SK-N-SH (cell line): ENCODE results near the gene IER2. TPM values are rescaled to one million over a fixed set of nuclear protein-coding genes. Genes with fewer than 3 reads are reported as not detected.
A peak's percentile ranks its signal among the peaks of the same experiment; 100 is the strongest.
"Not testable (repeated sequence)": the region's sequence is repeated elsewhere in the genome, so short reads cannot be mapped to it uniquely, and the experiment has no call there.

Source experiments
- CTCF ChIA-PET: fragments of 300-600, 350-600 bp; formaldehyde crosslinking; extraction: SDS; loops from one replicate; lab custom pipeline; 2021; lab: Yijun Ruan, JAX
- POLR2A ChIA-PET: fragments of 350-600 bp; sonication (Branson Sonifier 250); formaldehyde crosslinking; extraction: SDS; loops from one replicate; lab custom pipeline; 2020; ENCODE audit warnings: antibody characterized with exemption, inconsistent platforms; lab: Yijun Ruan, JAX
- DNase-seq: peaks from one replicate; pipeline ENCODE4 v3.0.0; 2012
- H2AFZ ChIP-seq: fragments of 200-600 bp; sonication (generic); 2 replicates; pipeline ENCODE4 v1.8.1; 2016; ENCODE audit warnings: antibody characterized with exemption, mild to moderate bottlenecking, low read depth
- H3F3A ChIP-seq: fragments of 200-600 bp; sonication (generic); replicated peaks from 2 replicates; pipeline ENCODE3; 2016; ENCODE audit warnings: antibody characterized with exemption, mild to moderate bottlenecking; ENCODE audit not compliant: insufficient read depth
- H3K27ac ChIP-seq, 2 experiments: fragments of 200-500 bp in 1 of 2; fragments of 200-600 bp in 1 of 2; sonication (Bioruptor generic) in 1 of 2; sonication (generic), shearing (Covaris generic) in 1 of 2; 2 replicates each; pipeline versions ENCODE4 v1.5.1 to v1.6.1; 2014 to 2016; ENCODE audit warnings: low read depth in 2 of 2, inconsistent platforms in 1 of 2, low read length in 1 of 2, mild to moderate bottlenecking in 1 of 2, mixed read lengths in 1 of 2
- H3K27me3 ChIP-seq: fragments of 200-600 bp; sonication (generic), shearing (Covaris generic); 2 replicates; pipeline ENCODE4 v1.6.1; 2016; ENCODE audit warnings: mixed run types; ENCODE audit not compliant: insufficient read depth
- H3K36me3 ChIP-seq, 2 experiments: fragments of 200-500 bp in 1 of 2; fragments of 200-600 bp in 1 of 2; sonication (Bioruptor generic) in 1 of 2; sonication (generic) in 1 of 2; replicated peaks in 1 of 2; 2 replicates each; pipeline versions ENCODE3 to v1.5.1; 2014 to 2016; ENCODE audit warnings: low read length in 1 of 2, mild to moderate bottlenecking in 1 of 2; ENCODE audit not compliant: insufficient read depth in 2 of 2, control insufficient read depth in 1 of 2
- H3K4me1 ChIP-seq, 2 experiments: fragments of 200-500 bp in 1 of 2; fragments of 200-600 bp in 1 of 2; sonication (Bioruptor generic) in 1 of 2; sonication (generic), shearing (Covaris generic) in 1 of 2; 2 replicates each; pipeline versions ENCODE4 v1.5.1 to v1.6.1; 2014 to 2016; ENCODE audit warnings: low read depth in 1 of 2, low read length in 1 of 2, mixed run types in 1 of 2; ENCODE audit not compliant: insufficient read depth in 2 of 2, control insufficient read depth in 1 of 2
- H3K4me2 ChIP-seq: fragments of 200-600 bp; sonication (generic), shearing (Covaris generic); 2 replicates; pipeline ENCODE4 v1.6.1; 2017; ENCODE audit warnings: mixed run types
- H3K4me3 ChIP-seq, 2 experiments: fragments of 200-500 bp in 1 of 2; fragments of 200-600 bp in 1 of 2; sonication (Bioruptor generic) in 1 of 2; sonication (generic), shearing (Covaris generic) in 1 of 2; 2 replicates each; pipeline versions ENCODE4 v1.5.1 to v1.8.1; 2014 to 2016; ENCODE audit warnings: low read depth in 2 of 2, inconsistent platforms in 1 of 2, low read length in 1 of 2, mild to moderate bottlenecking in 1 of 2, mixed read lengths in 1 of 2, moderate library complexity in 1 of 2
- H3K79me2 ChIP-seq: fragments of 200-600 bp; sonication (generic); 2 replicates; pipeline ENCODE4 v1.8.1; 2017; ENCODE audit warnings: mild to moderate bottlenecking; ENCODE audit not compliant: insufficient read depth
- H3K9ac ChIP-seq: fragments of 200-600 bp; sonication (generic); 2 replicates; pipeline ENCODE4 v1.6.1; 2017; ENCODE audit warnings: mixed run types
- H3K9me2 ChIP-seq: fragments of 200-600 bp; sonication (generic); 2 replicates; pipeline ENCODE4 v1.6.1; 2017; ENCODE audit warnings: mixed run types
- H3K9me3 ChIP-seq: fragments of 200-600 bp; sonication (generic); 2 replicates; pipeline ENCODE4 v1.6.1; 2017; ENCODE audit warnings: mixed run types, mild to moderate bottlenecking, moderate library complexity
- H4K20me1 ChIP-seq: fragments of 200-600 bp; sonication (generic); 2 replicates; pipeline ENCODE4 v1.6.1; 2017; ENCODE audit warnings: mild to moderate bottlenecking, mixed run types; ENCODE audit not compliant: insufficient read depth
- CHD2 ChIP-seq: fragments of 150-350 bp; IDR thresholded peaks from 2 replicates; pipeline ENCODE4 v1.6.1; 2018; ENCODE audit warnings: low read length; ENCODE audit not compliant: partially characterized antibody
- ELF1 ChIP-seq: IDR thresholded peaks from 2 replicates; pipeline ENCODE4 v1.4.0; 2012
- POLR2AphosphoS5 ChIP-seq: IDR thresholded peaks from 2 replicates; pipeline ENCODE4 v1.6.1; 2012; ENCODE audit warnings: low read depth, low read length
- RCOR1 ChIP-seq: fragments of 150-350 bp; IDR thresholded peaks from 2 replicates; pipeline ENCODE4 v1.6.1; 2017; ENCODE audit warnings: antibody characterized with exemption, low read length
- RFX5 ChIP-seq: IDR thresholded peaks from 2 replicates; pipeline ENCODE4 v1.6.1; 2012; ENCODE audit warnings: mild to moderate bottlenecking, improper control_type of control experiment, low read length
- SIN3A ChIP-seq: IDR thresholded peaks from 2 replicates; pipeline ENCODE4 v1.6.1; 2012; ENCODE audit warnings: low read depth, mild to moderate bottlenecking, low read length, moderate library complexity, borderline replicate concordance
- TCF12 ChIP-seq: IDR thresholded peaks from 2 replicates; pipeline ENCODE4 v1.4.0; 2012
- TEAD4 ChIP-seq: IDR thresholded peaks from 2 replicates; pipeline ENCODE4 v1.4.0; 2012; ENCODE audit warnings: mild to moderate bottlenecking, borderline replicate concordance; ENCODE audit not compliant: insufficient read depth
- ZBTB33 ChIP-seq: IDR thresholded peaks from 2 replicates; pipeline ENCODE4 v1.4.0; 2012; ENCODE audit warnings: low read depth, borderline replicate concordance
- WGBS: methylation state at CpG from one replicate; pipeline ENCODE4 v1.1.6; 2017; ENCODE audit warnings: low lambda C conversion rate; 5-methylcytosine and 5-hydroxymethylcytosine counted together
- polyA plus RNA-seq, 3 experiments: library from polyadenylated mRNA; depleted of rRNA; stranded (reverse); fragments of >200 nt; gene quantifications; 2 replicates each; pipeline ENCODE4 v1.2.3, GENCODE V29; 2012
- TF ChIP-seq, protein P1 (sequence below): IDR thresholded peaks from 2 replicates; pipeline ENCODE4 v1.4.0; 2012; ENCODE audit warnings: low read depth, borderline replicate concordance

IER2 gene
- polyA plus RNA-seq, 1 of the 3 experiments (the other 2 are of a cell fraction), result 115 TPM

GRCh38 chr19:13165162-13165997, 15.2 kb downstream of the IER2 start:
- POLR2A ChIA-PET, result interaction anchor here (1.4 to 5.2 kb wide), 4 partner anchors 10 to 98 kb away, joined by 3 to 73 read pairs (median 24); partner anchors contain the start of genes IER2 and STX10
- peak overlapping the region; percentile 89; the same call in 1 of the 2 replicates for H3K4me2 ChIP-seq
- no peak for DNase-seq
- H3K79me2 ChIP-seq, result peaks cover 25% of the 10 kb centered on the region
- peak overlapping the region; percentile 74 for H3K9ac ChIP-seq
- 89% methylated on average over 15 of the region's 19 CpGs for WGBS
- TF ChIP-seq RCOR1 (no peak), CHD2 (no peak), POLR2AphosphoS5 (no peak), ELF1 (no peak), RFX5 (no peak), TEAD4 (no peak), SIN3A (no peak), ZBTB33 (no peak), TCF12 (no peak)
- TF ChIP-seq, protein P1, sequence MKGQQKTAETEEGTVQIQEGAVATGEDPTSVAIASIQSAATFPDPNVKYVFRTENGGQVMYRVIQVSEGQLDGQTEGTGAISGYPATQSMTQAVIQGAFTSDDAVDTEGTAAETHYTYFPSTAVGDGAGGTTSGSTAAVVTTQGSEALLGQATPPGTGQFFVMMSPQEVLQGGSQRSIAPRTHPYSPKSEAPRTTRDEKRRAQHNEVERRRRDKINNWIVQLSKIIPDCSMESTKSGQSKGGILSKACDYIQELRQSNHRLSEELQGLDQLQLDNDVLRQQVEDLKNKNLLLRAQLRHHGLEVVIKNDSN, result no peak
- peaks cover 28 to 45% of the 10 kb centered on the region in 2 experiments; a peak in 3 of 4 replicates for H3K4me1 ChIP-seq
- peaks cover 58% of the 10 kb centered on the region for H3F3A ChIP-seq
- H3K36me3 ChIP-seq, result no peaks in the 10 kb centered on the region
- H4K20me1 ChIP-seq, result no peaks in the 10 kb centered on the region
- no peak overlapping the region for H3K4me3 ChIP-seq
- H3K9me2 ChIP-seq, result no peaks in the 10 kb centered on the region
- no peaks in the 10 kb centered on the region for H3K27me3 ChIP-seq
- H2AFZ ChIP-seq, result 0 out of 2 replicates have a peak overlapping the region, but pooled peaks have one; percentile 37
- H3K9me3 ChIP-seq, result no peaks in the 10 kb centered on the region
- H3K27ac ChIP-seq, result peak overlapping the region; percentile 97 to 100
- CTCF ChIA-PET, result interaction anchor here (0.7 to 2.4 kb wide), 4 partner anchors 10 to 209 kb away, joined by 3 to 9 read pairs (median 4); partner anchors contain the start of genes GADD45GIP1, IER2 and STX10

GRCh38 chr19:13166151-13166550, 15.9 kb downstream of the IER2 start:
- POLR2A ChIA-PET, H3K4me3 ChIP-seq, H3K36me3 ChIP-seq, DNase-seq, H3K27me3 ChIP-seq, H3K4me2 ChIP-seq, H3K9me3 ChIP-seq, H4K20me1 ChIP-seq, H2AFZ ChIP-seq, H3K9me2 ChIP-seq, H3K9ac ChIP-seq: not testable (repeated sequence)
- Histone ChIP-seq H3K79me2 (peaks cover 28% of the 10 kb centered on the region), H3F3A (peaks cover 58% of the 10 kb centered on the region), H3K4me1 (peaks cover 28 to 45% of the 10 kb centered on the region in 2 experiments; a peak in 3 of 4 replicates), H3K27ac (peak overlapping the region in 1 of 2 experiments; percentile 100; a peak in 2 of 4 replicates)
- 98% methylated on average over 3 of the region's 3 CpGs for WGBS
- CTCF ChIA-PET, result interaction anchor here (2.3 kb wide), 1 partner anchor 11 kb away, joined by 6 read pairs; no protein-coding TSS in a partner anchor
